CD4-positive, alpha-beta T cell treated with Interleukin-12 subunit alpha and Interleukin-12 subunit beta, for 1 hour (primary cell): Measurements from ENCODE around the gene RAB36.

Experiments used
- DNase-seq: peaks from one replicate; pipeline ENCODE4 v3.0.0-alpha.2; 2020

The RAB36 gene

GRCh38 chr22:23109079-23109347 lies 36.3 kb upstream of the RAB36 start:
- no peak for DNase-seq

DNA sequence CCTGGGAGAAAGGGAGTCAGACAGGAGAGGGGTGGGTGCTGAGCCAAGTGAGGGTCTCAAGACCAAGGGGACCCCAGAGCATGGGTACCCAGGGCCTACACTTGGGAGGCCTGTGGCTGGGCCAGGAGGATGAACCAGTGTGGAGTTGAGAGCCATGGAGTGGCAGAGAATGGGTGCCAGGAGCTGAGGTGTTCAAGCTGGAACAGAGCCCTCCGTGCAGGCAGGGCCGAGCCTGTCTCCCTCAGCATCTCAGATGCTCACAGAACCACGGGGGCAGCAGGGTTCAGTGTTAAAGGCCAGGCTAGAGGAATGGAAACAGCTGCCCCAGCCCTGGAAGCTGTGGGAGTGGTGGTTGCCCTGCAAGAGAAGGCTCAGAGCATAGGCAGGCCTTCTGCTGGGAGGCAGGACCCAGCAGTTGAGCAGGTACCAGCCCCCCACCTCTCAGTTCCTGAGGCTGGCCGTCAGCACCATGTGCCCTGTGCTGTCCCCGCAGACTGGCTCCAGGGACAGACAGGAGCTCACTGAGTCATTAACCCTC lies 35.8 kb upstream of the RAB36 start:
- no peak for DNase-seq

DNA sequence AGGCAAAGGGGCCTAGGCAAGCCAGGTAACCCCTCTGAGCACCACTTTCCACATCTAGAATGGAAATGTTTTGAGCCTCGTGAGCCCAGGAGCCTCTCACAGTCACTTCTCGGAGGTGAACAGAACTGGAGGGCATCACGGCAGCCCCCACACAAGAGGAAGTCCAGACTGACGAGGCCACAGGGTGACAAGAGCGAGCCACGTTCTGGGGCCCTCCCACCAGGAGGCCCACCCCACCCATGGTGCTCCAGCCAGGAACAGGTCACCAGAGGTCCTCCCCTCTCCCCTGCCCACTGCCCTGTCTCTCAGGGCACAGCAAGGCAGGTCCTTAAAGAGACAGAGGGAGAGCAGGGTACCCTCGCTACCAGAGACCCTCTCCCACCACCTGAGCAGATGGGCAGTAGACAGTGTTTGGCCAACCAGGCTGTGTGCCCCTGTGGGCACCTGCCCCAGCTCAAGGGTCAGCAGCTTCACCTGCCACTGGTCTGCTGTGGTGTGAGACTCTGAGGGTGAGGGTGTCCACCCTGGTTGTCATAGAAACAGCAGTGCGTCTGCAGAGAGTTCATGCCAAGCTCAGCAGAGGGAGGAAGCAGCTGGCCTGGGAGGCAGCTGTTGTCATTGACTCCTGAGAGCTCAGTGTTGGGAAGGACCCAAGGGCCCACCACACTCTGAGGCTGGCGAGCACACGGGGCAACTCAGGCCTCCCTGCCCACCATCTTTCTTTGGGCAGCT lies 34.9 kb upstream of the RAB36 start:
- DNase-seq: no peak

DNA sequence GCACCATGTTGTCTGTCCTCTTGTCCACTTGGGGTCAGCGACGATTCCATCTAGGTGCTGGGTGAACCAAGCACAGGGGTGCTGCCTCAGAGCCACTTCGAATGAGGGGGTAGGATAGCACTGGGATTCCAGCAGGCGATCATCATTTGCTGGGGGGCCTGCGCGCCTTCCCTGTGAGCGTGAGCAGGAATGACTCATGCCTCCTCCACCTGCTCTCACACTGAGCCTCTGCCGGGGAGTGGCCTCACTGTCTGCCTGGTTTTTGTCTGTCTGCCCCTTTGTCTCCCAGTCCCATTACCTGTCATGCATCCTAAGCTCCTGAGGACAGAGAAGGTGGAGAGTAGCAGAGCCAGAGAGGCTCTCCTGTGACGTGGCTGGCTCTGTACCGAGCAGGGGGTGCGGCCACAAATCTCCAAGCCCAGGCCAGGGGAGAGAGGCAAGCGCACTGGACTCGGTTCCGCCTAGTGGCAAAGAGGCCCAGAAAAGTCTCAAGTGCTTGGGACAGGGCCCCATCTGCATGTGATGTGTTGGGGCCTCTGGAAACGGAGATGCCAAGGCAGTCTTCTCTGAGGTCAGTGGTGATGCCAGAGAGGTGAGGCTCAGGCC lies 34.3 kb upstream of the RAB36 start:
- DNase-seq: no peak

DNA sequence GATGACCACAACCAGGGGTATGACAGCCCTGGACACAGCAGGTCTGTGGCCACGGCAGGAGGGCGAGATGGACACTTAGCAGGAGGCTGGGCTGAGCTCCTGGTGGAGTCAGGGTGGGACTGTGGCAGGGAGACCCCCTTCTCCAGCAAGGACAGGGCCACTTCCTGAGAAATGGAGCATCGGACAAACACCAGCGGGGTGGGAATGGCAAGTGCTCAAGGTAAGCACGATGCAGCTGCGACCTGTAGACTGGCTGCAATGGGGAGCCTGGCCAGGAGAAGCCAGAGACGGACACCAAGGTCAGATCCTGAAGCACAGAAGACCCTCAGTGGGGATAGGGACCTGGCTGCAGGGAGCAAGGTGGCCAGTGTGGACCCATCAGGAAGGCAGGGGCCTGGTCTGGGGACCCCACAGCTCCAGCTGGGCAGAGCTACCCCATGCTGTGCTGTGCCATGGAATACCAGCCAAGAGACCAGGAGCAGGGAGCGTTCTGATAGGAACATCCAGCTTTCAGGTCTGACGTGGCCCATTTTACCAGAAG lies 32.7 kb upstream of the RAB36 start:
- DNase-seq: no peak

DNA sequence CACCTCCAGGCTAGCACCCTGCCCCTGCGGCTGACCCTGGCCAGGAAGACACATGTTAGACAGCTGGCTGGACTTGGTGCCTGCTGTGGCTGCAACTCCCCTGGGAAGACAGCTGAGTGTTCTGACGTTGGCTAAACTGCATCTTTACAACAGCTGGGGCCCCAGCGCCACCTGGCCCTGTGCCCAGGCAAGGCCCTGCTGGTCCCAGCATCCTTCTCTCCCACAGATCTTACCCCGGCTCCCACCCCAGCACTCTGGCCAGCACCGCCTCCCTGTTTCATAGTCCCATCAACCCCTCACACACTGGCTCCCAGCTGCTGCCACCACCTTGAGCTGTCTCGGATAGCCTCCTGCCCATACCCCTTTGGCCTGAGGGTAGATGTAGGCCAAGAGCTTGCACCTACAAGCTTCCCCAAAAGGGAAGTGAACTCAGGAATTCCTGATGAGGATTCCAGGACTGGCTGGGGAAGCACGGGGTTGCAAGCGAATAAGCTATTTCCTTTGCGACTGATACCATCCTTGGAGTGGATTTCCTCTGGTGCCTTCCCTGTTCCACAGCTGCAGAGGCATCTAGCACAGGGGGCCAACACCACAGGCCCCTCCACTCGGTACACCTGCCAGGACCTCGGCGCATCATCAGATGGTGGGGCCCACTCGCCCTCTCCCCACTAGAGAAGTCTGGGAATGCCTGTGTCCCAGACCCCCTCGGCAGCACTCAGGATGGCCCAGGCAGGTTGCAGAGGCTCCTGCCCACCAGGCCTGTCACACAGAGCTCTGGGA lies 32.0 kb upstream of the RAB36 start:
- DNase-seq: no peak

DNA sequence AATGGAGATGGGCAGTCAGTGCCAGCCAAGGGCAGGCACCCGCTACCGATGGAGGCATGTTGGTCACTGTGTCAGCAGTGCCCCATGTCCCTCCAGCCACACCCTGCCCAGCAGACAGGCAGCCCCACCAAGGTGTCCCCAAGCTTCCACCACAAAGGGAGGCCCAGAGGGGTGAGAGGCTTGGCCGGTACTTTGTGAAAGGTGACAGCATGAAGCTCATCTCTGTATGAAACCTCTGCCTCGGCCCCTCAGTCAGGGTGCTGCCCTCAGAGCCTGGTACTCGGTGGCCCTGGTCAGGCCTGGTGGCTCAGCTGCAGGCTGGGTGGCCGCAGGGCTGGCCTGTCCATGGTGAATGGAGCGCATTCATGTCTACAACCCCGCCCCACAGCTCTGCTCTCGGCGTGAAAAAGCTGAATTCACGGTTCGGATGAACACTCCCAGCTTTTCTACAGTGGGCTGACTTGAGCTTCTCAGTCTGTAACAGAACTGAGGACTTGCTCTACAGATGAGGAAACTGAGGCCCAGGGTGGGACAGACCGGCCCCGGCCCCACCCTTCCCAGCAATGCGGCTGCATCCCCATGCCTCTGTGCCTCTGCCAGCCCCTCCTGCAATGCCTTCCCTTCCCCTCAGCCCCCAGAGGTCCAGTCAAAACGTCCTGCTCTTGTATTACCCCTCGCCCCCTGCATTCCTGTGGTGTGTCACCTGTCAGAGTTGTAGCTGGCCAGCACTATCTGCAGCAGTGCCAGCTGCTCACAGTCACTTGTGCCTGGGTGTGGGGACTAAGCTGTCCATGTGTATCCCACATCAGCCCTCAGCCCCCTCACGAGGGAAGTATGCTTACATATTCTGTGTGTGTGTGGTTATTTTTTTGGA lies 31.2 kb upstream of the RAB36 start:
- no peak for DNase-seq

GRCh38 chr22:23114721-23115020 lies 30.6 kb upstream of the RAB36 start:
- no peak for DNase-seq

DNA sequence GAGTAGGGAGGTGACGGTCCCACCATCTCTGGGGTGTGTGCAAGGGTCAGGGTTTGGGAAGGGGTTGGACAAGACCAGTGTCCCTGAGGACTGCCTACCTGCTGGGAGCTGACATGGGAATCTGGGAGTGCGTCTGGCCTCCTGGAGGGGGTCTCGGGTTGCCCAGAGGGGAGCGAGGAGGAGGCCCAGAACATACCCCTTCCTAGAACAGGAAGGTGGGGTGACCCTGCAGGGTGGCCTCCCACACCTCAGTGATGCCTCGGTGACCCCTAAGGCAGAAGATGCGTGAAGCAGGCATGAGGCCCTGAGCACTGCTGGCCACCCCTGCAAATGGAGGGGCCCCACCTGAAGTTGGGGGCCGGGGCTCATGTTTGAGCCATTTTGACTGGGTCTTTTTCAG lies 29.9 kb upstream of the RAB36 start:
- DNase-seq: no peak

DNA sequence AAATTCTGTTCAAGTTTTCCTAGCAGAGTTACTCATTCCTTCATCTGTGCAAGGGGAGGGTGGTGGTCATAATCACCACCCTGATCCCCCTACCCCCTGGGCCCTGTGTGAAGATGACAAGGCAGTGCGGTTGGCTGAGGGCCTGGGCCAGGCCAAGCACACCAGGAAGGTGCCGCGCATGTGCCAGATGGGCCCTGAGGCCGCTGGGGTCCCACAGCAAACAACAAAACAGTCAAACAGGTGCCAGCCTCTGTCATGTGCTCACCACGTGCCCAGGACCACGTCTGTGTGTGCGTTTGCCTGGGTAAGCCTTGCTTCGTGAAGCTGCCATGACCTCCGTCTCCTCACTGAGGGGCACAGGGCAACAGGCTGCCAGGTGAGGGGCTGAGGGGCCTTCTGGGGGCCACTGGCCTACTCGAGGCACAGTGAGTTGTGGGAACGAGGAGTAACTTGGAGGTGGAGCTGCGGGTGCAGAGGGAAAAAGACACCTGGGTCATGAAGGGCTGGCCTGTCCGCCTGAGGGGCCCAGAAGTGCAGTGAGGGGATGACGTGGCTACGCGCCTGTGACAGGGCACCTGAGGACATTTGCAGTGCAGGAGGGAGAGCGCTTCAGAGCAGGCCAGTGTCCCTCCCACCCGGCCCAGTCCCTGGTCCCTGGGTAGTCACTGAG lies 29.3 kb upstream of the RAB36 start:
- DNase-seq: no peak

GRCh38 chr22:23116506-23117263 lies 28.6 kb upstream of the RAB36 start:
- DNase-seq: no peak

- DNase-seq: no peak
Observed at GRCh38 chr22:23117275-23117674, 28.0 kb upstream of the RAB36 start.

DNA sequence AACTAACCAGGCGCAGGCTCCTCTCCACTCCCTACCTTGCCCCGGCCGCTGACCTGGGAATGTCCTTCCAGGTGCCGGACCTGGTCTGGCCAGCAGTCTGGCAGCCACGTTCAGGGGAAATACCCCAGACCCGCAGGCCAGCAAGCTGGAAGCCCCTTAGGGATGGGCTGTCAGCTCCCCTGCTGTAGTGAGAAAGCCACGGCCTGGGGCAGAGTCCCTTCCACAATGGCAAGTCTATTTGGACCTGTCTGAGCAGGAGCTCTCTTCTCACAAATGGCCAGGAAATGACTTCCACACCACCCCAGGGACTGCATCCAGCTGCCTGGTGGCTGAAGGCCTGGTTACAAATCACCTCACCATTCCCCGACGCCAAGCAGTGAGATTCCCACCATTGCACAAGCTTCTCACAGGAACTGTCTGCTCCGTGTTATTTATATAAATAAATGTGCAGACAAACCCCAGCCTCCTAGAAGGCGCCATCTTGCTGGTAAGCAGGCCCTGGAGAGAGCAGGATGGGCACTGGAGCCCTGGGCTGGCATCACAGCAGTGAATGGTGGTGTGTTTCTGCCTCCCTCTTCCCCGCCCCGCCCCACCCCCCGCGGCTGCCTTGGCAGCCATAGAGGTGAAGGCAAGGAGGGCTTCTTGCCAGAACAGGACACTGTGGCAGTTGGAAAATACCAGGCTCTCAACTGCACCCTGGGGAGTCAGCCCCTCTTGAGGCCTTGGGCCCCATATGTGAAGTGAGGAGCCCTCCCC lies 27.2 kb upstream of the RAB36 start:
- no peak for DNase-seq

- no peak for DNase-seq
Observed at GRCh38 chr22:23118647-23119493, 26.4 kb upstream of the RAB36 start.

GRCh38 chr22:23119494-23120414 lies 25.5 kb upstream of the RAB36 start:
- DNase-seq: peak; percentile 75

DNA sequence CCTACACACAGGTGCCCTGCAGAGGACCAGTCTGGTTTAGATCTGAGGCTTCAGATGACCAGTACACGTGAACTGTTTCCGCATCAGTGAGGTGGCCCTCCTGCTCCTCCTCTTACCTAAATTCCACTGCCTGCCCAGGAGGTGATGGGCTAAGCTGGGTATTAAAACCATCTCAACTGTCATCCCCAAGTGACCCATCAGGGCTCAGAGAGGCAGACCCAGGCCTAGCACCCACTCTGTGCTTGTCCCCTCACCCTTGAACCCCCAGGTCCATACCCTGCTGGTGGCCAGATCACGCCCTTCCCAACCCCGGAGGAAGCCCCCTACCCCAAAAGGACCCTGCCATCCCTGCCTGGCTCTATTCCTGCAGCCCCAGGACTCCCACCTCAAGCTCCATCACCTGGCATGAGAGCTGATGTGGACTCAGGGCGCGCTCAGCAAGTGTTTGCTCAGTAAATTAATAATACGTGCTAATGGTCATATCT lies 24.8 kb upstream of the RAB36 start:
- DNase-seq: no peak

DNA sequence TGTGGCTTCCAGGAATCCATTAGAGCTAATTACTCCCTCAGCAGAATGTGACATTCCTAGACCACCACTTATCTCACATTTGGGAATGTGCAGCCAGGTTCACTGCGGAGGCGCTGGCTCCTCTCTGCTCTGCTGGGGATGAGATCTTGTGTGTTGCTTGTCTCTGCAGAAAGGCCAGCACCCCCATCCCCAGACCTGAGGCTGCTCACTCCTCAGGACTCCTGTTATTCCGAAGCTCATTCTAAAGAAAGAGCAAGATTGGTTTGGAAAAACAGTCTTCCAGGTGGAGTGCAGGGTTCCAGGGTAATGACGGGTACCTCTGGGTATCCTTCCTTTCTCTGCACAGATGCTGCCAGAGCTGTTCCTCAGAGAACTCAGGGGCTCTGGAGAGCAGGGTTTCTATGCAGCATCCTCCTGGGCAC lies 24.3 kb upstream of the RAB36 start:
- DNase-seq: no peak

DNA sequence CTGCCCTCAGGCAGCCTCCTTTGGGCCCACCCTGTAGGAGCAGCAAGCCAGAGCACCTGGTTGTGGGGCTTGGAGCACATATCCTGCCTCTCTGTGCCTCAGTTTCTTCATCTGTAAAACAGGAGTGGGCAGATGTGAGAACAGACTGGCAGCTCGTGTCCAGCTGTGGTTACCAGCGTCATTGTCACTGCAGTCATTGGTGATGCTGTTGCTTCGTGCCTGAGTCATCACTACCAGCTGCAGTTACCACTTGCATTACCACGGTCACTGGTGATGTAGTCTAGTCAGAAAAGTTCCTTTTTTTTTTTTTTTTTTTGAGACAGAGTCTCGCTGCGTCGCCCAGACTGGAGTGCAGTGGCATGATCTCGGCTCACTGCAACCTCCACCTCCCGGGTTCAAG lies 23.9 kb upstream of the RAB36 start:
- DNase-seq: no peak
